ENCODE results near the gene SCARB1.

SCARB1 gene

DNA sequence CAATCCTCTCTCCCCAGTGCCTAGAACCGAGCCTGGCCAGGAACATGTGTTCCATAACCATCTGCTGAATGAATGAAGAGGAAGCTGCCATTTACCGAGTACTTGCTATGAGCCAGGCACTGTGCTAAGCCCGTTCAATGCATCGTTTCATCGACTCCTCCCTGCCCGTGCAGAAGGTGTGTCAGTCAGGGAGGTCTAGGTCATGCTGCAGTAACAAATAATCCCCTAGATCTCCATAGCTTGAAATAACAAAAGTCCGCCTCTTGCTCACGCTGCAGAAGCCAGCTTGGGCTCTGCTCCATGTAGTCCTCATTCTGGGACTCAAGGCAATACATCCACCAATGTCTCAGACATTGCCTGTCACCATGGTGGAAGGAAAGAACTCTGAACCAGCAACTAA is 101.3 kb downstream of the SCARB1 start:
- DNase-seq (ENCODE audit: low read depth, low spot score), result no peak

DNA sequence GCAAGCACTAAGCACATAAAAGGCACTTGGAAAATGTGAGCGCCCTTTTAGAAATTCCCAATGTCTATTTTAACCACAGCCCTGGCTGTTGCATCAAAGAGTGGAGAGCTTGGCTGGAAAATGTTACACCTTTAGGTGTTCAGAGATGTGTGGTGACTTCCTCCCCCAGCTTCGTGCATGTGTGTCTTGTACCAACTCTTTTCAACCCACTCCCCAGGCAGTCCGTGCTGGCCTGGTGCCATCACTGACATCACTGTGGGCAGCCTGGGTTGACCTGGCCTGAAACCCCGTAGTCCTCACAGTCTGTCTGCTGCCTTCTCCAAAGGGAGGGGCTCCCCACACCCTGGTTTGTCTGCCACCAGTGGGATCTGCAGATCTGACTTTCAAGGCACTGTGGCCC is 101.8 kb downstream of the SCARB1 start:
- DNase-seq (ENCODE audit: low read depth, low spot score), result no peak

DNA sequence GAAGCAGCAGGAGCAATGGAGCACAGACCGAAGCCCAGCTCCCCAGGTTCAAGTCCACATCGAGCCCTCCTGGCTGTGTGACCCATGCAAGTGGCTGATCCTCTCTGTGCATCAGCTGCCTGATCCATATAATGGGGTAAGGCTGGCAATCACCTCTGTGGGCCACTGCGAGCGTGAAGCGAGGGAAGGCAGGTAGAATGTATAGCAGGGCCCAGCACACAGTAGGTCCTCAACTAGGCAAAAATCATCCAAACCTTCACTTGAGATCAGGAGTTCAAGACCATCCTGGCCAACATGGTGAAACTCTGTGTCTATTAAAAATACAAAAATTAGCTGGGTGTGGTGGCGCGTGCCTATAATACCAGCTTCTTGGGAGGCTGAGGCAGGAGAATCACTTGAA is 102.6 kb downstream of the SCARB1 start:
- DNase-seq (ENCODE audit: low read depth, low spot score), result no peak

DNA sequence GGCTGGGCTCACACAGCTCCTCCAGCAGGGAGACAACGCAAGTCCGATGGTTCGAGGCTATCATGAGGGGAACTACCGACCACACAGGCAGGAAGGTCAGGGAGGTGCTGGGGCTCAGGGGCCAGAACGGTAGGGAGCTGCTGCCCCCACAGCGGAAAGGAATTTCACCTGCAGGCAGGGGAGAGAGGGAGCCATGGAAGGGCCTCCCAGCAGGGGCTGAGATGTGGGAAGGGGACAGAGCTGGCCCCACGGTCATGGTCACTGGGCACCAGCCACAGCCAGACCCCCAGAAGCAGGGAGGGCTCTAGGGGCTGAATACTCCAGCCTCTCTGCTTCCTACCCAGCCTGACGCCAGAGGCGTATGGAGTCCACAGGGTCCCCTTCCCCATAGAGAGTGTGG is 103.1 kb downstream of the SCARB1 start:
- DNase-seq (ENCODE audit: low read depth, low spot score), result no peak

DNA sequence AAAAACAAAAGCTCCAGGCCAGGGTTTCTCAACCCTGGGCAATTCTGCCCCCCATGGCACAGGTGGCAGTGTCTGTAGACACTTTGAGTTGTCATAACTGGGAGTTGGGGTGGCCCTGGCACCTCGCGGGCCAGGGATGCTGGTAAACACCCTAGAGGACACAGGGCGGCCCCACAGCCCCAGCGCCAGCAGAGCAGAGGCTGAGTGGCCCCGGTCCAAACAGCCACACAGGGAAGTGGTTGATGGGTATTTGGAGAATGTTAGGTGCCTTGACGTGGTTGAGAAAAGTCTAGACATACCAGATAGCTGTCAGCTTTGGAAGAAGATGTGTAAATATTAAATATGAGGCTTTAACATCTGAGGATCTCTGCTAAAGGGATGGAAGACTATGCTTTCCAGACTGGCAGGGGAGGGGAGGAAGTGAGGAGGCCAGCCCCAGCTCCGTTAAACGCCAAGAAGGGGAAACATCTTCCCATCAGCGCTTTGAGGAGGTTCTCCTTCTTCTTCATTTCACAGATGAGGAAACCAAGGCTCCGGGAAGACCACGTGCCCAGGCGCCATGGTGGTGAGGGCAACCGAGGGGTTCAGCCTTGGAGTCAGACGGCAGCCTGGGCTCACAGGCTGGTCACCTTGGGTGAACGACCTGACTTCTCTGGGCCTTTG is 103.7 kb downstream of the SCARB1 start:
- DNase-seq (ENCODE audit: low read depth, low spot score), result no peak

DNA sequence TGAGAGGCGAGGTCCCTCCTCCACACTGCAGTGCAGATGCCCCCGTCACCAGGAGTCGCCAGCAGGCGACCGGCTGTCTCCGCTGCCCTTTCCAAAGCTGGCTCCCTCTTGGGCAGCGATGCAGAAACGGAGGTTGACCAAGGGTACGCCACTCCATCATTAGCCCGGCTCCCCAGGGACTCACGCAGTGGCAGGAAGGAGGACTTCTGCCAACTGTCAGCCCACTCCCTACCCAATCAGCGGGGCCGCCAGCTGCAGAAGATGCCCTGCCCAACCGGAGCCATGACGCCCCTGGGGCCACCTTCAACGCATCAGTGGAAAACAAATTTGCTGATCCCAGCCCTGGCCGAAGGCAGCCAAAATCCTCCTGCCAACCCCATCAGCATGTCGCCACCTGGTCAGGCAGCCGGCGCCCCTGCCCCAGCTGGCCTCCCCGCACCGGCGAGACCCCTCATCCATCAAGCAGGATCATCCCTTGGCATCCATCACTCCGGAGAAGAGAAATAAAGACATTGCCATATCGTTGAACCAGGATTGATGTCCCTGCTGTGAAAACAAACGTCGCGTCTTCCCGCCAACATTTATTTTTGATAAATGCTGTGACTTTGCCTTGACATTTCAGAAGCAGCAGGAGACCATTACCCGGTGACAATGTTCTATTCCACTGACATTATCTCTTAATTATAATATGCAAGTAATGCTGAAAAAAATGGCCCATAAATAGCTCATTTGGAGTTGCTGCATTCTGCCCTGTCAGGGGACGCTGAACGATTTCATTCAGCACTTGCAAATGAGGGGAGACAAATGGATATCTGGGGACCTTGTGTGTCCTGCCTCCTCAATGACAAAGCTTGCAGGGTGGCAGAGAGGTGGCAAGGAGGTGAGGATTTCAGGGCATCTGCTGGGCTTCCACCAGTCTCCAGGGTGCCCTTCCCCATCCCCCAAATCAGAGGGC is 105.1 kb downstream of the SCARB1 start:
- no peak for DNase-seq (ENCODE audit: low read depth, low spot score)

DNA sequence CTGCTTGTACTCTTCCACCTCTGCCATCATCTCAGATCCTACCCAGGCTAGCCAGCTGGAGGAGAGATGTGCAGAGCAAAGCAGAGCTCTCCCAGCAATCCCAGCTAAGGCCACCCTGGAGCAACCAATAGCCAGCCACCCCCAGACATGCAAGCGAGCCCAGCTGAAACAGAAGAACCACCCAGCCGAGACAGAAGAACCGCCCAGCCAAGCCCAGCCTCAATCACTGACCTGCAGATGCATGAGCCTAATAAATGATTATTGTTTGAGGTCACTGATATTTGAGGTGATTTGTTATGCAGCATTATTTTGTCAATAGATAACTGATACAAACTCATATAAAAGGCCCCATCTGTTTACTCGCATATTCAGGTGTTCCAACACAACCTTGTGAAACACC is 106.3 kb downstream of the SCARB1 start:
- no peak for DNase-seq (ENCODE audit: low read depth, low spot score)

DNA sequence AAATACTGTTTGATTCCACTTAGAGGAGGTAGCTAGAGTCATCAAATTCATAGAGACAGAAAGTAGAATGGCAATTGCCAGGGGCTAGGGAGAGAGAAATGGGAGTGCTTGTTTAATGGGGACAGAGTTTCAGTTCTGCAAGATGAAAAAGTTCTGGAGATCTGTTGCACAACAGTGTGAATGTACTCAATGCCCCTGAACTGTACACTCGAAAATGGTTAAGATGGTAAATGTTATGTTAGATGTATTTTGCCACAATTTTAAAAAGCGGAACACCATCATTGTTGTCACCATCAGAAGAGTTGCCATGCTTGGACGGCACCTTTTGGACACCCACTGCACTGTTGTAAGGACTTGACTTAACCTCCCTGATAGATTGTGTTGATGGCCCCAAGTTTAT is 106.9 kb downstream of the SCARB1 start:
- DNase-seq (ENCODE audit: low read depth, low spot score), result no peak

DNA sequence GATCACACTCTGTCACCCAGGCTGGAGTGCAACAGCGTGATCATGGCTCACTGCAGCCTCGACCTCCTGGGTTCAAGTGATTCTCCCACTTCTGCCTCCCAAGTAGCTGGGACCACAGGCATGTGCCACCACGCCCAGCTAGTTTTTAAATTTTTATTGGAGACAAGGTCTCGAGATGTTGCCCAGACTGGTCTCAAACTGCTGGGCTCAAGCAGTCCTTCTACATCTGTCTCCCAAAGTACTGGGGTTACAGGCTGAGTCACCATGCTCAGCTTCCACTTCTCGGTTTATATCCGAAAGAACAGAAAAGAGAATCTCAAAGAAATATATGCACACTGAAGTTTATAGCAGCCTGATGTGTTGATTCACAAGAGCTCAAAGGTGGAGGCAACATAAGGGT is 107.5 kb downstream of the SCARB1 start:
- DNase-seq (ENCODE audit: low read depth, low spot score), result no peak

DNA sequence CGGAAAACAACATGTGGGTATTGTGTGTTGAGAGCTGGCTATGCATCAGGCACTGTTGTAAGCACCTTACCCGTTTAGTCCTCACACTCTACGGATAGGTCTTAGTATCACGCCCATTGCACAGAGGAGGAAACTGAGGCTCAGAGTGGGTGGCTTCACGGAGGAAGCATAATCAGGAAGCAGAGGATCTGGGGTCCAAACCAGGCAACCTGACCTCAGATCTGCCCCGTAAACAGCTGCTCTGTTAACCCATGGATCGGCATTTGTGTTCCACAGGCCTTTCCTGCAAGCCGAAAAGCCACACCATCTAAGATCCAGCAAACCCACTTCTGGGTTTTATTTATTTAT is 107.9 kb downstream of the SCARB1 start:
- no peak for DNase-seq (ENCODE audit: low read depth, low spot score)

DNA sequence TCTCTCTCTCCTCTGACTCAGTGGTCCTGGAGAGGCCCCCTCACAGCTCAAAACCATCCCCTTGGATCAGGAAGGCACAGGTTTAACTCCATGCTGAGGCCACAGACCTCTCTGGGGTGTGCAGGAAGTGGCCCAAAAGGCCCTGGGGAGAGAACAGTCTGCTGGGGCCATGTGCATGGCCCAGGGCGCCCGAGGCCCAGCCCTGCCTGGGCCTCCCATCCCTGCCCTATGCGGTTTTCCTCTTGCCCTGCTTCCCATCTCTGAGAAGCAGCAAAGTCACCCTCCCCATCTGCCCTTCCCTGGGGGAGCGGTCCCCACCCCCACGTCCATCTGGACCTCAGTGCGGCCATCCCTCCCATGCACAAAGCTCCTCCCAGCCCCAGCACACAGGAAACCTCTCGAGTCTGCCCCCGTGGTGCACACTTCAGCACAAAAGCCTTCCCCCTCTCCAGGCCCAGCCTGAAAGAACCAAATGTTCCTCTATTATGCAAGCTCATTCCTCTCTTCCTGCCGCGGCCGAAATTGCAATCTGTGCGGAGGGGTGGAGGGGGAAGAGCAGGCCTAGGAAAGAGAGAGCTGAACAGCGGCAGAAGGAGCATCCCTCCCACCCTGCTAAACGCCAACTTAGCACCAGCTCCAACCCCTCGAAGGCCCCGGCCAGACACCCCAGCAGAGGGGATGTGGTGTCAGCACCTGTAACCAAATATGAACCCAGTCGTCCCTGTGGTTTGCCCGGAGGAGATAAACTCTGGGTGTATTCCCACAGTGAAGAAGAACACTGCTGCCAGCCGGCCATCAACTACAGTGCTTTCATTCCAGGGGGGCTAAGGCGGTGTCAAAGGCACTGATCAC is 108.5 kb downstream of the SCARB1 start:
- DNase-seq (ENCODE audit: low read depth, low spot score), result no peak

DNA sequence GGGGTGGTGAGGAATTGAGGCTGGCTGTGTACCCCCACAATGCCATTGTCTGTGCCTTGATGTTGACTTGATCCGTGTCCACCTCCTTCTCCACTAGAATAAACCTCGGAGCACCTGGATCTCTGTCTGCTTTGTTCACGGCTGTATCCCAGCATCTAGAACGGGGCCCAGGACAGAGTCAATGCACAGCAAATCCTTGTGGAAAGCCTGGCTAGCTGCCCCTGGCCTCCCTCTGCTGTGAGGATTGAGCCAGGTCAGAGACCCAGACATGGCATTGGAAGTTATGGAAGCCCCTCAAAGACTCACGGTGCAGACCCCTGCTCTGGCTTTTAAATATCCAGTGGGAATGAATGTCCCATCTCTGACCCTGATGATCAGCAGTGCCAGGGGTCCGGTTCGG is 109.2 kb downstream of the SCARB1 start:
- no peak for DNase-seq (ENCODE audit: low read depth, low spot score)

DNA sequence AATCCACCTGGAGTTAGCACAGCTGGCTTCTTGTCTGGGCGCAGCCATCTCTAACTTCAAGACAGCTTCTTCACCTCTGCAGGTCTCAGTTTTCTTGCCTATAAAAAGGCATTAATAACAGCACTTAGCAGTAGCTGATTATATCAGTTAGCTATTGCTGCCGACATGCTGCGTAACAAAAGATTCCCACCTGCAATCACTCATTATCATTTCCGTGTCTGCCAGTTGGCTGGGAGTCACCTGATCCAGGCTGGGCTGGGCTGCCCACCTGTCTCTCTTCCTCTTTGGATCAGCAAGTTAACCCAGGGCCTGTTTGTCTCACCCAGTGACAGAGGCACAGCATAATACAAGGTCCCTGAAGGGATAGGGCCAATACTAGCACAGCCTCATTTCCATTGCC is 109.7 kb downstream of the SCARB1 start:
- DNase-seq (ENCODE audit: low read depth, low spot score), result no peak

DNA sequence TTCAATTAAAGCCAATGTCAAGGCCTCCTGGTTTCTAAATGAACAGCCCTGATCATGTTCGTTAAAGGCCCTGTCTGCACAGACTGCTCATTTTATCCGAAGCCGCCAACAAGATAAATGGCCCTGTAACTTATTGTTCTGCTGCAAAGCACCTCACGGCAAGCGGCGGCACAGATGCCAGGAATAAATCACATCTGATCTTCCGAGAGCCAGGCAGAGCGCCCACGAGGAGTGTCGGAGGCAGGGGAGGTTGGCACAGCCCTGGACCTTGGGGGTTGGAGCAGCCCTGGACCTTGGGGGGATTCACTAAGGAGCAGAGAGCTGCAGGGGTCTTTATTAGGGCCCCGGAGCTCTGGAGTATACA is 110.5 kb downstream of the SCARB1 start:
- DNase-seq (ENCODE audit: low read depth, low spot score), result no peak

DNA sequence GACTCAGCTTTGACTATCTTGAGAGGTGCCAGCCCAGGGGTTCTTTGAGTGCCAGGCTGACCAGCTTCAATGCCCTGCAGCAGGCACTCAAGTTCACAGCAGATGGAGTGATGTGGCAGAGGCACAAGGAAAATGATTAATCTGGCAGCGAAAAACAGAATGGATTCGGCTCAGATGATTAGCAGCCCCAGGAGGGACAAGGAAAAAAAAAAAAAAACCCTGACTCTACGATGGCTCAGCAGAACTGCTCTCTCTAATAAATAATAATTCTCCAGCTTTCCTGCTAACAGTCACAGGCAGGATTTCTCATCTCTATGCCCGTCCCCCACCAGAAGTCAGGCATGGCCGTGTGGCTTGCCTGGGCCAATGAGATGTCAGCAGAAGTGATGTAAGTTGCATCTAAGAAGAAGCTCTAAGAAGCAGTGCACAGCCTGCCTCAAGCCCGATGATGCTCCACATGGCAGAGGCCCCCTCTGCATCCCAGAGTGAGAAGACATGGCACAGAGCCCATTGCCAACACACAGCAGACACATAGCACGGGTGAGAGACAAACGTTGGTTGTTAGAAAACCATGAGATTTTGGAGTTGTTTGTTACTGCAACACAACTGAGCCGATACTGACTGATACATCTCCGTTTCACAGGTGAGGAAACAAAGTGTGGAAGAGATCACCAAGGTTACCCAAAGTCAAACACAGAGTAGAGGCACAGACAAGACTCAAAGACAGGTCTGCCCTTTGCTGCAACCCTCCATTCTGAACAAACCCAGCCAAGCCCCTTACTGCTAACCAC is 111.0 kb downstream of the SCARB1 start:
- no peak for DNase-seq (ENCODE audit: low read depth, low spot score)

DNA sequence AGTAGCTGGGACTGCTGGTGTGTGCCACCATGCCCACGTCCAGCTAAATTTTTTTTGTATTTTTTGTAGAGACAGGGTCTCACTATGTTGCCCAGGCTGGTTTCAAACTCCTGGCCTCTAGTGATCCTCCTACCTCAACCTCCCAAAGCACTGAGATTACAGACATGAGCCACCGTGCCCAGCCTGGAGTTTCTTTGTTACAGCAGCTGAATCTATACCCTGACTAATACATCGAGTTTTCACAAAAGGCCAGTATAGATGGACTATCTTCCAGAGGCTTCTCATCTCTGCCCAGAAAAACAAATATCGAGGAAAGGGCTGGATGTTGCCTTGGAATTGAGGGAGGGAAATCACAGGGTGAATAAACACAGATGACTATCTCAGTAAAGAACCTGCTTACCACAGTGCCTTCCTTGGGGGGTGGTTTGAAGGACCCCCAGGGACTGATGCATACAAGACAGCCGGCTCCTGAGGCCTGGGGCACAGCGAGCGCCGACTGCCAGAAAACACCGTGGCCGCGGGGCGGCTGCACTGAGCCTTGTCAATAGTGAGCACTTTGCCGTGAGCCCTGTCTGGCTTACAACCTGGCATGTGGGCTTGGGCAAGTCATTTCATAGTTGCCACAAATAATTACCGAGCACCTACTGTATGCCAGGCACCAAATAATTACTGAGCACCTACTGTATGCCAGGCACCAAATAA is 111.9 kb downstream of the SCARB1 start:
- DNase-seq (ENCODE audit: low read depth, low spot score), result no peak

DNA sequence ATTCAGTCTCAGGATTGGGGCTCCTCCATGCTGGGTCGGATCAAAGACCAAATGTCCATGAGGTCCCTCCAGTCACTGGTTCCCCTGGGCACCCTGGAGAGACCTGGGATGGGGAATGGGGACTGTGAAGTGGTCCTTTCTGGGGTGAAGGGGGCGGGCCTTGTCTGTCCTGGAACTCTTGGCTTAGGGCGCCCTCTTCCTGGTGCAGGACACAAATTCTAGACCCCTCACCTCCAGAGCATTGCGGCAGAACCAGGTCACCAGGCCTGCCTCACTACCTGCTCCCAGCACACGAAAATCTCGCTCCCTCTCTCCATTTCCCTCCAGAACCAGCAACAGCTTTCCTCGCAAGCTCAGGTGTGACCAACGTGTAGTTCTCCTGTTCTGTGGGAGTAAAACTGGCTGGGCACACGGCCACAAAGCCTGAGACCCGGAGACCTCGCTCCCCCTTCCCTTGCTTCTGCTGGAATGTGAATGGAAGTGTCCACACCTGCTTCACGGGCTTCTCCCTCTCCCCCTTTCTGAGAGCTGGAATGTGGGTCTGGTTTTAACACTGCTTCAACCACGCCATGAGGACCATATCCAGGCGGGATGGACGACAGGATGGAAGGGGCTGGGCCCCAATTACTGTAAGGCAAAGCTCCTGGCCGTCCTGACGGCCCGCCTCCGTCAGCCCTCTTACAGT is 112.7 kb downstream of the SCARB1 start:
- no peak for DNase-seq (ENCODE audit: low read depth, low spot score)

DNA sequence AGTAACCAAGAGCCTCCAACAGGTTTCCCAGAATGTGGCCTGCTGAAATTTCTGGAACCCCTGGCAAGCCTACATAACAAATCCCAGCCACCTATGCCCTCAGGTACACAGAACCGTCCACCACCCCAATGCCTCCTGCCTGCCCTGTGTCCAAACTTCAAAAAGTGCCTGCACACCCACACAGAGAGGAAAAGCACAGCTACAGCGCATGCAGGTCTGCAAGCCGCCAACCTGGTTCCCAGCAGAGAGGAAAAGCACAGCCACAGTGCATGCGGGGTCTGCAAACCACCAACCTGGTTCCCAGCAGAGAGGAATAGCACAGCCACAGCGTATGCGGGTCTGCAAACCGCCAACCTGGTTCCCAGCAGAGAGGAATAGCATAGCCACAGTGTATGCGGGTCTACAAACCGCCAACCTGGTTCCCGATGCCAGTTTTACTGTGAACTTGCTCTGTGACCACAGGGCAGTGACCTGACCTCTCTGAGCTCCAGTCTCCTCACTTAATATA is 113.5 kb downstream of the SCARB1 start:
- DNase-seq (ENCODE audit: low read depth, low spot score), result no peak

DNA sequence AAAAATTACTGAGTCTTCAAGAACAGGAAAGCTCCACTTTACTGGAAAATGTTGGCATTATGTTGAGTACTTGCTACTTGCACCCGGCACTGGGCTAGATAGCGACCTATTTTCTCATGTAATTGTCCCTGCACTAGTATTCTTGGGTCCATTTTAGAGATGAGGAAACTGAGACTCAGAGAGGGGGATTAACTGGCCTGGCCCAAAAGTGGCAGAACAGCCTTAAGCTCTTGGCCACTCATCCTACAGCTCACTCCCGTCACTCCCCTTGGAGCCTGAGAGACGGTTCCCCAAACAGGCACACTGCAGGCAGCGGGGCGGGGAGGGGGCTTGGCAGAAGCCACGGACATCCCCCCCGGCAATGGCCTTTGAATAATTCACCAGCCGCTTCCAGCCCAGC is 113.9 kb downstream of the SCARB1 start:
- no peak for DNase-seq (ENCODE audit: low read depth, low spot score)

Data from activated CD4-positive, CD25-positive, alpha-beta regulatory T cell treated with anti-CD3 and anti-CD28 coated beads, Interleukin-2, amount 50 U/mL, for 16 hours (primary cell).